H1 (cell line): Measurements from ENCODE around the gene TAF10. TPM values are rescaled to one million over a fixed set of nuclear protein-coding genes. Genes with fewer than 3 reads are reported as not detected.
A peak's percentile ranks its signal among the peaks of the same experiment; 100 is the strongest.

Experiments used
- CTCF ChIA-PET: fragments of 300-600 bp; sonication (Branson Sonifier 250); formaldehyde crosslinking; loops from one replicate; lab custom pipeline; 2021; ENCODE audit not compliant: partially characterized antibody; lab: Charles Lee
- POLR2A ChIA-PET: fragments of 300-600 bp; sonication (Branson Sonifier 250); formaldehyde crosslinking; loops from one replicate; lab custom pipeline; 2021; ENCODE audit warnings: inconsistent platforms; ENCODE audit not compliant: partially characterized antibody; lab: Charles Lee
- DNase-seq, 2 experiments: peaks; one replicate each; pipeline versions ENCODE4 v3.0.0 to v3.0.0-alpha.2; 2010 to 2022; ENCODE audit warnings: low spot score in 2 of 2, low read depth in 1 of 2, mixed read lengths in 1 of 2
- FAIRE-seq: peaks from 2 replicates; lab custom pipeline; 2011; peaks lifted over from hg19 to GRCh38; lab: Jason Lieb, UNC
- H2AFZ ChIP-seq: 2 replicates; pipeline ENCODE4 v1.8.1; 2012; ENCODE audit warnings: low read length, inconsistent platforms
- H2AK5ac ChIP-seq: 2 replicates; pipeline ENCODE4 v1.6.1; 2013; ENCODE audit warnings: low read depth, low read length
- H2BK120ac ChIP-seq: replicated peaks from 2 replicates; pipeline ENCODE3; 2013; ENCODE audit warnings: low read depth, low read length, inconsistent platforms
- H2BK12ac ChIP-seq: 2 replicates; pipeline ENCODE4 v1.6.1; 2013; ENCODE audit warnings: low read depth, low read length
- H2BK15ac ChIP-seq: 2 replicates; pipeline ENCODE4 v1.6.1; 2013; ENCODE audit warnings: low read length
- H2BK20ac ChIP-seq: 2 replicates; pipeline ENCODE4 v1.6.1; 2013; ENCODE audit warnings: low read length
- H2BK5ac ChIP-seq: 2 replicates; pipeline ENCODE4 v1.6.1; 2013; ENCODE audit warnings: low read depth, low read length
- H3K14ac ChIP-seq: 2 replicates; pipeline ENCODE4 v1.6.1; 2013; ENCODE audit warnings: inconsistent platforms; ENCODE audit not compliant: insufficient read length
- H3K18ac ChIP-seq: 2 replicates; pipeline ENCODE4 v1.6.1; 2013; ENCODE audit warnings: low read length; ENCODE audit errors: extremely low read depth
- H3K23ac ChIP-seq: 2 replicates; pipeline ENCODE4 v1.6.1; 2013; ENCODE audit warnings: inconsistent platforms; ENCODE audit not compliant: insufficient read length
- H3K23me2 ChIP-seq: 2 replicates; pipeline ENCODE4 v1.6.1; 2013; ENCODE audit warnings: low read depth, low read length
- H3K27ac ChIP-seq: 2 replicates; pipeline ENCODE4 v1.6.1; 2011; ENCODE audit warnings: low read depth, low read length, inconsistent platforms
- H3K27me3 ChIP-seq, 4 experiments: replicated peaks in 1 of 4; 1 replicate in 1 of 4; 2 replicates in 3 of 4; pipeline versions ENCODE4 v1.6.1 to v1.8.1; 2011 to 2013; ENCODE audit warnings: low read length in 3 of 4, mild to moderate bottlenecking in 3 of 4, inconsistent platforms in 2 of 4, mixed read lengths in 2 of 4, moderate library complexity in 1 of 4; ENCODE audit not compliant: control insufficient read depth in 3 of 4, insufficient read depth in 3 of 4; ENCODE audit errors: extremely low read depth in 1 of 4
- H3K36me3 ChIP-seq, 4 experiments: 2 replicates each; pipeline versions ENCODE4 v1.6.1 to v1.8.1; 2011 to 2013; ENCODE audit warnings: mild to moderate bottlenecking in 4 of 4, low read length in 3 of 4, moderate library complexity in 2 of 4, control low read depth in 1 of 4, inconsistent platforms in 1 of 4; ENCODE audit not compliant: insufficient read depth in 4 of 4, control insufficient read depth in 2 of 4
- H3K4ac ChIP-seq: replicated peaks from 2 replicates; pipeline ENCODE3; 2013; ENCODE audit warnings: low read length, low read depth, mixed read lengths, inconsistent platforms; ENCODE audit not compliant: insufficient read length
- H3K4me1 ChIP-seq, 4 experiments: replicated peaks in 1 of 4; 1 replicate in 1 of 4; 2 replicates in 3 of 4; pipeline versions ENCODE4 v1.6.1 to v1.8.1; 2011 to 2013; ENCODE audit warnings: low read length in 3 of 4, inconsistent platforms in 2 of 4, mixed read lengths in 1 of 4; ENCODE audit not compliant: insufficient read depth in 4 of 4, control insufficient read depth in 3 of 4
- H3K4me2 ChIP-seq, 2 experiments: 2 replicates each; pipeline versions ENCODE4 v1.6.1 to v1.8.1; 2011 to 2013; ENCODE audit warnings: low read depth in 2 of 2, low read length in 2 of 2, control low read depth in 1 of 2, inconsistent platforms in 1 of 2, mild to moderate bottlenecking in 1 of 2; ENCODE audit not compliant: insufficient read depth in 1 of 2
- H3K4me3 ChIP-seq, 4 experiments: fragments of 200-600, 300-600 bp in 1 of 4; sonication (generic), shearing (Covaris generic), sonication (Bioruptor Twin) in 1 of 4; 2 replicates each; pipeline versions ENCODE4 v1.5.1 to v1.8.1; 2011 to 2016; ENCODE audit warnings: low read length in 4 of 4, low read depth in 3 of 4, control low read depth in 2 of 4, inconsistent platforms in 2 of 4, mild to moderate bottlenecking in 2 of 4, mixed read lengths in 1 of 4, moderate library complexity in 1 of 4; ENCODE audit not compliant: insufficient read depth in 2 of 4; ENCODE audit errors: extremely low read depth in 1 of 4
- H3K56ac ChIP-seq: replicated peaks from 2 replicates; pipeline ENCODE3; 2013; ENCODE audit warnings: low read depth, mild to moderate bottlenecking, mixed read lengths, low read length, inconsistent platforms; ENCODE audit not compliant: insufficient read length
- H3K79me1 ChIP-seq: 2 replicates; pipeline ENCODE4 v1.6.1; 2013; ENCODE audit warnings: low read depth, low read length, control low read depth
- H3K79me2 ChIP-seq, 2 experiments: 2 replicates each; pipeline versions ENCODE4 v1.6.1 to v1.8.1; 2012 to 2013; ENCODE audit warnings: low read length in 2 of 2, mild to moderate bottlenecking in 2 of 2, inconsistent platforms in 1 of 2; ENCODE audit not compliant: insufficient read depth in 2 of 2, control insufficient read depth in 1 of 2
- H3K9ac ChIP-seq, 4 experiments: replicated peaks in 1 of 4; 1 replicate in 1 of 4; 2 replicates in 3 of 4; pipeline versions ENCODE4 v1.6.1 to v1.8.1; 2011 to 2013; ENCODE audit warnings: low read depth in 3 of 4, low read length in 3 of 4, control low read depth in 2 of 4, mild to moderate bottlenecking in 2 of 4, moderate library complexity in 2 of 4, inconsistent platforms in 1 of 4; ENCODE audit errors: extremely low read depth in 1 of 4
- H3K9me3 ChIP-seq, 2 experiments: 2 replicates each; pipeline versions ENCODE4 v1.6.1 to v1.8.1; 2012 to 2013; ENCODE audit warnings: mild to moderate bottlenecking in 2 of 2, moderate library complexity in 2 of 2, control low read depth in 1 of 2, inconsistent platforms in 1 of 2, low read depth in 1 of 2, low read length in 1 of 2, mixed read lengths in 1 of 2; ENCODE audit not compliant: insufficient read depth in 2 of 2
- H4K20me1 ChIP-seq, 2 experiments: replicated peaks in 1 of 2; 2 replicates each; pipeline versions ENCODE3 to v1.8.1; 2011 to 2013; ENCODE audit warnings: inconsistent platforms in 2 of 2, low read length in 2 of 2, mild to moderate bottlenecking in 1 of 2; ENCODE audit not compliant: insufficient read depth in 2 of 2, control insufficient read depth in 1 of 2
- H4K5ac ChIP-seq: 2 replicates; pipeline ENCODE4 v1.6.1; 2013; ENCODE audit warnings: low read length, low read depth, mixed read lengths, inconsistent platforms; ENCODE audit not compliant: insufficient read length
- H4K8ac ChIP-seq: 2 replicates; pipeline ENCODE4 v1.8.0; 2013; ENCODE audit warnings: mild to moderate bottlenecking, moderate library complexity, low read length, inconsistent platforms; ENCODE audit not compliant: insufficient read depth; ENCODE audit errors: extremely low read depth
- H4K91ac ChIP-seq: replicated peaks from 2 replicates; pipeline ENCODE3; 2013; ENCODE audit warnings: low read length, mixed read lengths, inconsistent platforms; ENCODE audit not compliant: insufficient read length
- CBX8 ChIP-seq: fragments of 300-800, 300-1000 bp; sonication (generic); IDR thresholded peaks from 2 replicates; pipeline ENCODE4 v1.7.1; 2016; ENCODE audit warnings: low read depth, low read length, borderline replicate concordance
- JUND ChIP-seq: IDR thresholded peaks from 2 replicates; pipeline ENCODE4 v1.6.1; 2011; ENCODE audit warnings: mild to moderate bottlenecking, improper control_type of control experiment, low read length
- KDM5A ChIP-seq: fragments of 200-600 bp; IDR thresholded peaks from 2 replicates; pipeline ENCODE4 v1.7.1; 2012; ENCODE audit warnings: mild to moderate bottlenecking, low read length, inconsistent platforms, mixed read lengths
- MAX ChIP-seq: IDR thresholded peaks from 2 replicates; pipeline ENCODE4 v1.6.1; 2012; ENCODE audit warnings: inconsistent platforms
- POLR2A ChIP-seq, 2 experiments: IDR thresholded peaks; 1 replicate in 1 of 2; 2 replicates in 1 of 2; pipeline ENCODE4 v1.6.1; 2011; ENCODE audit warnings: low read depth in 2 of 2, low read length in 2 of 2, mild to moderate bottlenecking in 2 of 2; ENCODE audit errors: control extremely low read depth in 1 of 2
- SIN3A ChIP-seq, 2 experiments: IDR thresholded peaks in 1 of 2; conservative IDR thresholded peaks in 1 of 2; 2 replicates each; pipeline ENCODE4 v1.6.1; 2011 to 2012; ENCODE audit warnings: low read length in 2 of 2, improper control_type of control experiment in 1 of 2, low read depth in 1 of 2, mild to moderate bottlenecking in 1 of 2
- SIRT6 ChIP-seq: IDR thresholded peaks from one replicate; pipeline ENCODE4 v1.7.1; 2012; ENCODE audit warnings: low read length, inconsistent platforms
- TAF7 ChIP-seq: optimal IDR thresholded peaks from 2 replicates; pipeline ENCODE3; 2011; ENCODE audit warnings: low read depth, mild to moderate bottlenecking, inconsistent platforms, low read length, moderate library complexity, borderline replicate concordance
- TBP ChIP-seq: IDR thresholded peaks from 2 replicates; pipeline ENCODE4 v1.6.1; 2011; ENCODE audit warnings: low read depth, low read length, improper control_type of control experiment
- TCF12 ChIP-seq: IDR thresholded peaks from 2 replicates; pipeline ENCODE4 v1.6.1; 2011; ENCODE audit warnings: low read depth, mild to moderate bottlenecking, low read length
- WGBS, 2 experiments: shearing (Covaris generic) in 1 of 2; methylation state at CpG; one replicate each; pipeline versions ENCODE4 v1.1.6 to v1.1.7; 2013 to 2015; ENCODE audit warnings: low lambda C conversion rate in 2 of 2, mixed read lengths in 2 of 2, inconsistent platforms in 1 of 2, low coverage in 1 of 2, missing lambda C conversion rate in 1 of 2; ENCODE audit not compliant: insufficient replicate concordance in 2 of 2, insufficient coverage in 1 of 2, insufficient read length in 1 of 2; ENCODE audit errors: extremely low coverage in 1 of 2, missing lambda C conversion rate in 1 of 2; 5-methylcytosine and 5-hydroxymethylcytosine counted together
- polyA plus RNA-seq, 7 experiments: library from polyadenylated mRNA; depleted of rRNA in 3 of 7; stranded (reverse) in 5 of 7; unstranded in 2 of 7; fragments of >200 nt in 5 of 7; fragments of 200-250 nt in 2 of 7; gene quantifications; 1 replicate in 5 of 7; 2 replicates in 1 of 7; 4 replicates in 1 of 7; pipeline versions ENCODE4 v1.2.1 to v1.2.3, GENCODE V29; 2011 to 2013; ENCODE audit warnings: missing spikeins in 2 of 7, mixed read lengths in 2 of 7
- total RNA-seq: library from RNA; stranded (reverse); fragmentation: NEBNext Ultra II Directional; extraction: Animal tissue kit (Norgen Biotek cat#: 25700); gene quantifications from 2 replicates; pipeline ENCODE4 v1.2.1, GENCODE V29; 2021
- TF ChIP-seq, protein P1 (sequence below): IDR thresholded peaks from 2 replicates; pipeline ENCODE4 v1.6.1; 2012; ENCODE audit warnings: low read length, inconsistent platforms
- TF ChIP-seq, protein P2 (sequence below): IDR thresholded peaks from 2 replicates; pipeline ENCODE4 v1.6.1; 2012; ENCODE audit warnings: inconsistent platforms

The TAF10 gene
- total and polyA plus RNA-seq, 2 of the 8 experiments (the other 6 are each of a cell fraction or from before 2014, with no cell fraction given) = 128 to 213 TPM

- no peak overlapping the region for H3K9ac ChIP-seq
- no peak overlapping the region for H3K14ac ChIP-seq
- H3K4me2 ChIP-seq = no peak overlapping the region
- FAIRE-seq (no peak), DNase-seq (peak in 1 of 2 experiments; percentile 26)
- H2BK120ac ChIP-seq = no peak overlapping the region
- no peaks in the 10 kb centered on the region for H4K20me1 ChIP-seq
- no peak overlapping the region for H3K4me3 ChIP-seq
- no peak overlapping the region for H4K8ac ChIP-seq
- H2BK5ac ChIP-seq = no peak overlapping the region
- no peak overlapping the region for H3K4ac ChIP-seq
- H3K18ac ChIP-seq = no peak overlapping the region
- H3K56ac ChIP-seq = no peak overlapping the region
- H3K79me1 ChIP-seq = no peaks in the 10 kb centered on the region
- no peaks in the 10 kb centered on the region for H3K36me3 ChIP-seq
- no peak overlapping the region for H2AFZ ChIP-seq
- ChIA-PET CTCF (interaction anchor here (0.8 to 4.9 kb wide), 8 partner anchors 10 to 125 kb away, joined by 3 to 32 read pairs (median 4); partner anchors contain the start of gene MRPL17), POLR2A (interaction anchor here (1.8 kb wide), 1 partner anchor 103 kb away, joined by 5 read pairs; the partner anchor contains the start of gene MRPL17)
- no peak overlapping the region for H2BK12ac ChIP-seq
- H3K27ac ChIP-seq = no peak overlapping the region
- H2BK20ac ChIP-seq = no peak overlapping the region
- no peak overlapping the region for H3K23ac ChIP-seq
- no peak overlapping the region for H4K91ac ChIP-seq
- H3K79me2 ChIP-seq = no peaks in the 10 kb centered on the region
- H2AK5ac ChIP-seq = no peak overlapping the region
- no peaks in the 10 kb centered on the region for H3K27me3 ChIP-seq
- peaks cover 0 to 4% of the 10 kb centered on the region in 2 experiments; a peak in 1 of 4 replicates for H3K9me3 ChIP-seq
- H2BK15ac ChIP-seq = no peak overlapping the region
- H4K5ac ChIP-seq = no peak overlapping the region
- H3K23me2 ChIP-seq = no peaks in the 10 kb centered on the region
- 86% methylated on average over 2 of the region's 2 CpGs; no CpG with 5 or more reads in 1 of the 2 experiments for WGBS, 2 experiments
- no peaks in the 10 kb centered on the region for H3K4me1 ChIP-seq
- TF ChIP-seq SIRT6 = no peak
- TF ChIP-seq SIN3A (conservative IDR thresholded peaks at IDR 0.05 in 1 of 2, IDR thresholded peaks at IDR 0.05 in 1 of 2; ENCODE audit: low read depth in 1 of 2, low read length in 2 of 2) = no peak
- no peak for TF ChIP-seq JUND
- TF ChIP-seq, protein P1, sequence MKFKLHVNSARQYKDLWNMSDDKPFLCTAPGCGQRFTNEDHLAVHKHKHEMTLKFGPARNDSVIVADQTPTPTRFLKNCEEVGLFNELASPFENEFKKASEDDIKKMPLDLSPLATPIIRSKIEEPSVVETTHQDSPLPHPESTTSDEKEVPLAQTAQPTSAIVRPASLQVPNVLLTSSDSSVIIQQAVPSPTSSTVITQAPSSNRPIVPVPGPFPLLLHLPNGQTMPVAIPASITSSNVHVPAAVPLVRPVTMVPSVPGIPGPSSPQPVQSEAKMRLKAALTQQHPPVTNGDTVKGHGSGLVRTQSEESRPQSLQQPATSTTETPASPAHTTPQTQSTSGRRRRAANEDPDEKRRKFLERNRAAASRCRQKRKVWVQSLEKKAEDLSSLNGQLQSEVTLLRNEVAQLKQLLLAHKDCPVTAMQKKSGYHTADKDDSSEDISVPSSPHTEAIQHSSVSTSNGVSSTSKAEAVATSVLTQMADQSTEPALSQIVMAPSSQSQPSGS = no peak
- TF ChIP-seq, protein P2, sequence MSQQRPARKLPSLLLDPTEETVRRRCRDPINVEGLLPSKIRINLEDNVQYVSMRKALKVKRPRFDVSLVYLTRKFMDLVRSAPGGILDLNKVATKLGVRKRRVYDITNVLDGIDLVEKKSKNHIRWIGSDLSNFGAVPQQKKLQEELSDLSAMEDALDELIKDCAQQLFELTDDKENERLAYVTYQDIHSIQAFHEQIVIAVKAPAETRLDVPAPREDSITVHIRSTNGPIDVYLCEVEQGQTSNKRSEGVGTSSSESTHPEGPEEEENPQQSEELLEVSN = no peak
- no peak for TF ChIP-seq KDM5A
- TF ChIP-seq MAX = no peak
- TF ChIP-seq POLR2A (IDR thresholded peaks at IDR 0.05; ENCODE audit: control extremely low read depth in 1 of 2, low read depth in 2 of 2, low read length in 2 of 2) = no peak
- no peak for TF ChIP-seq TAF7
- TF ChIP-seq TCF12 = no peak
- TF ChIP-seq CBX8 = no peak
- no peak for TF ChIP-seq TBP
These were observed 32.3 kb downstream of the TAF10 start for GRCh38 chr11:6579681-6580080.
